ENCODE measurements around the gene PLS3.

PLS3 gene

DNA sequence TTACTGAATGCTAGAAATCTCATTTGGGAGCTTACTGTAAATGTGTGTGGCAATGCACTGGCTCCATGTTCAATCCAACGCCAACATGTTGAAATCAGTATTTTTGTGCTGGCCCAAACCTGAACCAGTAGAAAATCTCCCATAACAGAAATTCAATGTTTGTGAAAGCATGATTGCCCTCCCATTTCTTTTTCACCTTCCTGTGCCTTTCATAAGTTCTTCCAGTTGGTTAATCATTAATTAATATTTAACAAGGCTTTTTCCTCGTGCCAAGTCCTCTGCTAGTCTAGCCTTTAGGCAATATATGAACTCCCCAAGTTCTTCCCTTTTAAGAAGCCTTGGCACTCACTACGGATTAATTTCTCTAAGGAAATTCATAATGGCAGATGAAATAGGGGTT, 1.3 kb upstream of the PLS3 start:
- ATAC-seq (ENCODE audit: low read depth) (no peak), DNase-seq (ENCODE audit: low spot score) (no peak)
- peaks cover 28% of the 10 kb centered on the region for H3K4me1 ChIP-seq (ENCODE audit: insufficient read depth, poor library complexity, severe bottlenecking)
- no peak overlapping the region for H3K4me3 ChIP-seq (ENCODE audit: severe bottlenecking)
- no peaks in the 10 kb centered on the region for H3K27me3 ChIP-seq (ENCODE audit: insufficient read depth, poor library complexity, severe bottlenecking)
- H3K9me3 ChIP-seq (ENCODE audit: severe bottlenecking) = no peaks in the 10 kb centered on the region
- TF ChIP-seq, protein P1, sequence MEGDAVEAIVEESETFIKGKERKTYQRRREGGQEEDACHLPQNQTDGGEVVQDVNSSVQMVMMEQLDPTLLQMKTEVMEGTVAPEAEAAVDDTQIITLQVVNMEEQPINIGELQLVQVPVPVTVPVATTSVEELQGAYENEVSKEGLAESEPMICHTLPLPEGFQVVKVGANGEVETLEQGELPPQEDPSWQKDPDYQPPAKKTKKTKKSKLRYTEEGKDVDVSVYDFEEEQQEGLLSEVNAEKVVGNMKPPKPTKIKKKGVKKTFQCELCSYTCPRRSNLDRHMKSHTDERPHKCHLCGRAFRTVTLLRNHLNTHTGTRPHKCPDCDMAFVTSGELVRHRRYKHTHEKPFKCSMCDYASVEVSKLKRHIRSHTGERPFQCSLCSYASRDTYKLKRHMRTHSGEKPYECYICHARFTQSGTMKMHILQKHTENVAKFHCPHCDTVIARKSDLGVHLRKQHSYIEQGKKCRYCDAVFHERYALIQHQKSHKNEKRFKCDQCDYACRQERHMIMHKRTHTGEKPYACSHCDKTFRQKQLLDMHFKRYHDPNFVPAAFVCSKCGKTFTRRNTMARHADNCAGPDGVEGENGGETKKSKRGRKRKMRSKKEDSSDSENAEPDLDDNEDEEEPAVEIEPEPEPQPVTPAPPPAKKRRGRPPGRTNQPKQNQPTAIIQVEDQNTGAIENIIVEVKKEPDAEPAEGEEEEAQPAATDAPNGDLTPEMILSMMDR (IDR thresholded peaks at IDR 0.05; ENCODE audit: poor library complexity, severe bottlenecking) = no peak
- peak overlapping the region; percentile 97 for H3K27ac ChIP-seq (ENCODE audit: poor library complexity, severe bottlenecking)
- 0 out of 2 replicates have a peak, but pooled peaks cover 3% of the 10 kb centered on the region for H3K36me3 ChIP-seq (ENCODE audit: low read depth)

DNA sequence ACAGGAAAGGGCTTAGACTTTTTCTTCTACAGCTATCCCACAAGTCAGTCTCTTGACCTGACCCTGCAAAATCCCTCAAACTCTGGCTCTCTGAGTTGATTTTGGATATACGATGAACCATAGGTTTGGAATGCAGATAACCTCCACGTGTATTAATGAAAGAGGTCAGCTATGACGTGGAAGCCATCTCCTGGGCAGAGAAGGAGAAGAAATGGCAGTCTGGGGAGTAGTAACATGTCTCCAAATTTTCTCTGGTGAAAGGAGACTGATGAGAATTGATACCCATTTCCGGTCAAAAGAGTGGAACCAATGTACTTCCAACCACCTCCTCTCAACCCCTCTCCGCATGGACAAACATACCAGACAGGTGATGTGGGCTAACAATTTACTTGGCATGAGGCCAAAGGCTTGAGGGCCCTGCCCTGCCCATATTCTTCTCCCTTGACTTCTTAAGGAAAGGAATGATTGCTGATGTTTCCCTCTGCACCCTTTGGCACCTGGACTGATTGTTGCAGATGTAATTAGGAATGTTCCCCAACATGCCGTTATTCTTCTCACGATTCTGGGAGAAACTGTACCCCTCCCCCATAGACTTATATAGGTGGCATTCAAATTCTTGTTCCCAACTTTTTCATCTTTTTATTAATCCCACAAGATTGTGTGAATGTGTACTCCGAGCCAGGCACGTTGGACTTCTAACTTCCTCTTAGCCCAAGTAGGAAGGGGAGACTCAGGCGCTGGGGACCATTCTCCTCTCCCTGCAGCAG, 580 bp upstream of the PLS3 start:
- Histone ChIP-seq H3K27ac (ENCODE audit: poor library complexity, severe bottlenecking) (peak overlapping the region; percentile 97), H3K36me3 (ENCODE audit: low read depth) (peaks cover 3% of the 10 kb centered on the region; the same call in 1 of the 2 replicates), H3K9me3 (ENCODE audit: severe bottlenecking) (no peaks in the 10 kb centered on the region), H3K4me1 (ENCODE audit: insufficient read depth, poor library complexity, severe bottlenecking) (peaks cover 33% of the 10 kb centered on the region), H3K4me3 (ENCODE audit: severe bottlenecking) (peak overlapping the region; percentile 53), H3K27me3 (ENCODE audit: insufficient read depth, poor library complexity, severe bottlenecking) (no peaks in the 10 kb centered on the region)
- TF ChIP-seq, protein P1 (IDR thresholded peaks at IDR 0.05; ENCODE audit: poor library complexity, severe bottlenecking) = no peak
- ATAC-seq (ENCODE audit: low read depth) (peak; percentile 75), DNase-seq (ENCODE audit: low spot score) (peak; percentile 68)

DNA sequence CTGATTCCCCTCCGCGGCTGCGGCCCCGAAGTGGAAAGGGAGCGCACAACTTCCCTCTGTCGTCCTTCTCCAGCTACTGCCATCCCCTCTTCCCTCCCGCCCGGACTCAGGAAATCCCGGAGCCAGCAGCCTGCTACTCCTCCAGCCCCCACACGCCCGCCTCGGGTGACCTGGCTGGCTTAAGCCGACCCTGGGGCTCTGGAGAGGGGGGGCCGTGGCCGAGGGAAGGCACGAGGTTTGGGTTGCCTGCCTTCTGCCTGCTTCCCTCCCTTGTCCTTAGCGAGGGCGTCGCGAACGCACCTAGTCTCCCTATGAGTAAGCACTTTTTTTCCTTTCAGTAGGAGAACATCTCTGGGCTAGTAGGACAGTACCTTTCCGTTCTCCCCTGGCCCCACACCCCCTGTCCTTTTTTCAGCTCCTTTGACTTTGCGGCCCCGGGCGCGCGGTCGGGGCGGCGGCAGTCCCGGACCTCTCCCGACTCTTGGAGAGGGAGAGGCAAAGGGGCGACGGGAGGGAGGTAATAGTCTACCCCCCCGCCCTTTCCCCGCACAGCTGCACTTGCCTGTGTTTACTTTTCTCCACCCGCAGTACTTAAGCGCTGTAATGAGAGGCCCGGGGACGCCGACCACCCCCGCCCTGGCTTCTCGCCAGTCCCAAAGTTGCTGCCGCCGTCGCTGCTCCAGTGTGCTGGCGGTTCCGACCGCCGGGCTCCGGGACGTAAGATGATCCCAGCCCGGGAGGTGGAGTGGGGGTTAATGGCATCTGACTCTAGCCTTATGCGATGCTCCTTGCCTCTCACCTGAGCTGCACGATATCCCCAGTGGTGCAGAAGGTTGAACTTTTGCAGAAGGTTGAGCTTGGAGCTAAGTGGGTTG, 868 bp downstream of the PLS3 start:
- peaks cover 33% of the 10 kb centered on the region for H3K4me1 ChIP-seq (ENCODE audit: insufficient read depth, poor library complexity, severe bottlenecking)
- H3K27ac ChIP-seq (ENCODE audit: poor library complexity, severe bottlenecking) = peak overlapping the region; percentile 97
- ATAC-seq (ENCODE audit: low read depth) (0 out of 3 replicates have a peak, but pooled peaks have one; percentile 1), DNase-seq (ENCODE audit: low spot score) (peak; percentile 38)
- peaks cover 9% of the 10 kb centered on the region for H3K36me3 ChIP-seq (ENCODE audit: low read depth)
- H3K27me3 ChIP-seq (ENCODE audit: insufficient read depth, poor library complexity, severe bottlenecking) = no peaks in the 10 kb centered on the region
- H3K9me3 ChIP-seq (ENCODE audit: severe bottlenecking) = no peaks in the 10 kb centered on the region
- H3K4me3 ChIP-seq (ENCODE audit: severe bottlenecking) = peak overlapping the region; percentile 53
- TF ChIP-seq, protein P1 (IDR thresholded peaks at IDR 0.05; ENCODE audit: poor library complexity, severe bottlenecking) = no peak

- peaks cover 11% of the 10 kb centered on the region for H3K36me3 ChIP-seq (ENCODE audit: low read depth)
- no peak for DNase-seq (ENCODE audit: low spot score)
- peaks cover 33% of the 10 kb centered on the region for H3K4me1 ChIP-seq (ENCODE audit: insufficient read depth, poor library complexity, severe bottlenecking)
- ATAC-seq (ENCODE audit: low read depth) = no peak
- peak overlapping the region; percentile 53 for H3K4me3 ChIP-seq (ENCODE audit: severe bottlenecking)
- no peaks in the 10 kb centered on the region for H3K9me3 ChIP-seq (ENCODE audit: severe bottlenecking)
- H3K27me3 ChIP-seq (ENCODE audit: insufficient read depth, poor library complexity, severe bottlenecking) = no peaks in the 10 kb centered on the region
- TF ChIP-seq, protein P1 (IDR thresholded peaks at IDR 0.05; ENCODE audit: poor library complexity, severe bottlenecking) = no peak
- peak overlapping the region; percentile 97 for H3K27ac ChIP-seq (ENCODE audit: poor library complexity, severe bottlenecking)
Measured at GRCh38 chrX:115562480-115562847, 1.5 kb downstream of the PLS3 start.
